IgD-negative memory B cell (primary cell): Measurements from ENCODE around the gene C19orf18. TPM values are rescaled to one million over a fixed set of nuclear protein-coding genes. Genes with fewer than 3 reads are reported as not detected.
"Not testable (repeated sequence)": the region's sequence is repeated elsewhere in the genome, so short reads cannot be mapped to it uniquely, and the experiment has no call there.

Experiments
- H3K27ac Mint-ChIP-seq, 3 donors: one replicate each; pipeline ENCODE4 v1.8.0; 2020 to 2022; ENCODE audit warnings: mild to moderate bottlenecking in 3 of 3, mixed read lengths in 3 of 3, moderate library complexity in 1 of 3
- H3K27me3 Mint-ChIP-seq: one replicate; pipeline ENCODE4 v1.8.0; 2021; ENCODE audit warnings: mixed read lengths
- H3K36me3 Mint-ChIP-seq: one replicate; pipeline ENCODE4 v1.8.0; 2020; ENCODE audit warnings: mild to moderate bottlenecking, mixed read lengths
- H3K4me1 Mint-ChIP-seq, 3 donors: one replicate each; pipeline ENCODE4 v1.8.0; 2020 to 2022; ENCODE audit warnings: mixed read lengths in 3 of 3, mild to moderate bottlenecking in 1 of 3
- H3K4me3 Mint-ChIP-seq, 4 donors: one replicate each; pipeline ENCODE4 v1.8.0; 2020 to 2022; ENCODE audit warnings: mild to moderate bottlenecking in 4 of 4, mixed read lengths in 4 of 4, moderate library complexity in 3 of 4
- H3K9me3 Mint-ChIP-seq, 3 donors: one replicate each; pipeline ENCODE4 v1.8.0; 2020 to 2021; ENCODE audit warnings: mixed read lengths in 3 of 3, mild to moderate bottlenecking in 1 of 3
- polyA plus RNA-seq: library from polyadenylated mRNA; unstranded; fragments of 300-500 nt; fragmentation: Illumina TruSeq; gene quantifications from one replicate; pipeline ENCODE4 v1.2.3, GENCODE V29; 2021

Gene C19orf18
- polyA plus RNA-seq, 1 donor from 2014 or later = not detected

DNA sequence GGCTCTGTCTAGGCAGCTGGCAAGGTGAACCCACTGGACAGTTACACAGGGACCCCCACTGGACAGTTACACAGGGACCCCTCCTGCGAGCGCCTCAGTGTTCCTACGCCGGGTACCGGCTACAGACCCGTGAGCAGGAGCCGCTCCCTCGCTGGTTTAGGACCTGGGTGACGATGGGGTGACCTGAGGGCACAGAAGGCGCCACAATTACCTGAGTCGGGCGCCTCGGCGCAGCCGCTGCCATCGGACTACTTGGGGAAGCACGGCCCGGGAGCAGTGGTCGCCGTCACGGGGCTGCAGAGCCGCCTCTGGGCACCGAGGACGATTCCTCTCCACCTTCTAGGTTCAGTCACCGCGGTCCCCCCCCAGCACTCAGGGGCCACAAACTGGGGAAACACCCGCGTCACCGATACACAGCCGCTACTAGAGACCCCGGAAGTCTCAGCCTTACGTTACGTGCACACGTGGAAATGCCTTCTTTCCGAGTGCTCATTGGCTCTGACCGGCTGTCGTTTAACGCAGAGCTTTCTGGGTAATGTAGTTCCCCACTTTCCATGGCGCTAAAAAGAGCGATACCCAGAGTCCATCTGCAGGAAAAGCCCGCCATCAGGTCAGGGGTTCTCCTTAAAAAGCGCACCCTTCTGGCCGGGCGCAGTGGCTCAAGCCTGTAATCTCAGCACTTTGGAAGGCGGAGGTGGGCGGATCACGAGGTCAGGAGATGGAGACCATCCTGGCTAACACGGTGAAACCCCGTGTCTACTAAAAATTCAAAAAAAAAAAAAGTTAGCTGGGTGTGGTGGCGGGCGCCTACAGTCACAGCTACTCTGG lies 58.0 kb downstream of the C19orf18 start, which contains the start of gene ZNF417:
Gene ZNF417 (minus strand): TSS at position 425 of the 828 bp plus-strand sequence. CDS start 181 bp downstream, at position 244.
- Mint-ChIP-seq H3K4me3 (peak within 1 kb of the TSS; percentile 90 to 99 (median 96)), H3K27ac (peak within 1 kb of the TSS; percentile 73 to 96 (median 80)), H3K4me1 (peaks cover 22 to 26% (median 22%) of the 10 kb centered on the region in 3 donors), H3K36me3 (peaks cover 24% of the 10 kb centered on the region), H3K9me3 (peaks cover 8 to 23% (median 13%) of the 10 kb centered on the region in 3 donors)
- not testable (repeated sequence) for H3K27me3 Mint-ChIP-seq

DNA sequence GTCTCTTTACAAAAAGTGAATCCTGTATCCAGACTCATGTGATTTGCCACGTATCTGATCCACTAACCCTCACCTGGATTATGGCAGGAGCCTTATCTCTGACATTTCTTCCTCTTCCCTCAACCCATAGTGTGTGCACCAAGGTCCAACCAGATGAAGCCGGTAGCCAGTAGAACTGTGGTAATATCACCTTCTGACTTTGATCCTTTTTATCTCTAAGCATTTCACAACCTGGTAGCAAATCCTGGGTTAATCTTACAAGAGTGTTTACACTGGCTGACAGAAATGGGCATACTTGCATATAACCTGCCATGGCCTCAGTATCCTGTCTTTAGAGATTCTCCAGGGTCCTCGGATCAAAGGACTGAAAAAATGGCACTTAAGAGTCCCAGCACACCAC lies 59.8 kb downstream of the C19orf18 start:
- peaks cover 22 to 26% (median 23%) of the 10 kb centered on the region in 3 donors for H3K4me1 Mint-ChIP-seq
- H3K9me3 Mint-ChIP-seq = peaks cover 6 to 18% (median 11%) of the 10 kb centered on the region in 3 donors
- H3K4me3 Mint-ChIP-seq = peak overlapping the region; percentile 90 to 99 (median 96)
- peak overlapping the region in 2 of 3 donors; percentile 73 to 80 for H3K27ac Mint-ChIP-seq
- peaks cover 26% of the 10 kb centered on the region for H3K36me3 Mint-ChIP-seq
- no peaks in the 10 kb centered on the region for H3K27me3 Mint-ChIP-seq

Other genes with a start within 250 kb of the C19orf18 start
- gene ZNF671, start 246.9 kb downstream of the C19orf18 start, polyA plus RNA-seq = 20.7 TPM
- gene ZNF776, start 227.7 kb downstream of the C19orf18 start, polyA plus RNA-seq = 13.4 TPM
- gene ZNF586, start 204.9 kb downstream of the C19orf18 start, polyA plus RNA-seq = 19.5 TPM
- 6.8 TPM for gene ZNF552, start 159.6 kb downstream of the C19orf18 start, polyA plus RNA-seq
- gene ZNF587B, start 144.2 kb downstream of the C19orf18 start, polyA plus RNA-seq = 3.2 TPM
- gene ZNF587, start 124.7 kb downstream of the C19orf18 start, polyA plus RNA-seq = 10.5 TPM
- 37.1 TPM for gene ZNF814, start 85.5 kb downstream of the C19orf18 start, polyA plus RNA-seq
- 4.5 TPM for gene ZNF417, start 57.9 kb downstream of the C19orf18 start, polyA plus RNA-seq
- 6.0 TPM for gene ZNF418, start 39.1 kb downstream of the C19orf18 start, polyA plus RNA-seq
- 7.8 TPM for gene ZNF256, start 26.8 kb downstream of the C19orf18 start, polyA plus RNA-seq
- gene ZNF606, start 28.3 kb upstream of the C19orf18 start, polyA plus RNA-seq = 9.1 TPM
- not detected for gene ZSCAN1, start 59.5 kb upstream of the C19orf18 start, polyA plus RNA-seq
- gene ZNF135, start 84.7 kb upstream of the C19orf18 start, polyA plus RNA-seq = 1.0 TPM
- gene ZSCAN18, start 123.7 kb upstream of the C19orf18 start, polyA plus RNA-seq = 23.2 TPM
- 8.2 TPM for gene ZNF329, start 176.3 kb upstream of the C19orf18 start, polyA plus RNA-seq
- gene ZNF274, start 208.5 kb upstream of the C19orf18 start, polyA plus RNA-seq = 45.1 TPM